Measurements from ENCODE around the gene TBL1X.
"Not testable (repeated sequence)": the region's sequence is repeated elsewhere in the genome, so short reads cannot be mapped to it uniquely, and the experiment has no call there.

TBL1X gene

GRCh38 chrX:9757366-9757765 lies 292.5 kb downstream of the TBL1X start:
- Histone ChIP-seq H3K9ac (ENCODE audit: low read depth in 1 of 2, low read length in 2 of 2) (no peak overlapping the region), H3K9me3 (ENCODE audit: control insufficient read depth in 2 of 2, low read length in 2 of 2) (no peaks in the 10 kb centered on the region), H3K4me1 (ENCODE audit: control insufficient read depth in 2 of 2, insufficient read depth in 2 of 2, low read length in 2 of 2) (no peaks in the 10 kb centered on the region), H3K4me3 (ENCODE audit: low read length in 2 of 2) (no peak overlapping the region), H3K27ac (ENCODE audit: low read depth in 2 of 2, low read length in 2 of 2) (no peak overlapping the region), H3K27me3 (ENCODE audit: control insufficient read depth in 2 of 2, insufficient read depth in 2 of 2, low read length in 2 of 2) (no peaks in the 10 kb centered on the region), H3K36me3 (ENCODE audit: control insufficient read depth in 2 of 2, insufficient read depth in 2 of 2, low read length in 2 of 2) (no peaks in the 10 kb centered on the region)

DNA sequence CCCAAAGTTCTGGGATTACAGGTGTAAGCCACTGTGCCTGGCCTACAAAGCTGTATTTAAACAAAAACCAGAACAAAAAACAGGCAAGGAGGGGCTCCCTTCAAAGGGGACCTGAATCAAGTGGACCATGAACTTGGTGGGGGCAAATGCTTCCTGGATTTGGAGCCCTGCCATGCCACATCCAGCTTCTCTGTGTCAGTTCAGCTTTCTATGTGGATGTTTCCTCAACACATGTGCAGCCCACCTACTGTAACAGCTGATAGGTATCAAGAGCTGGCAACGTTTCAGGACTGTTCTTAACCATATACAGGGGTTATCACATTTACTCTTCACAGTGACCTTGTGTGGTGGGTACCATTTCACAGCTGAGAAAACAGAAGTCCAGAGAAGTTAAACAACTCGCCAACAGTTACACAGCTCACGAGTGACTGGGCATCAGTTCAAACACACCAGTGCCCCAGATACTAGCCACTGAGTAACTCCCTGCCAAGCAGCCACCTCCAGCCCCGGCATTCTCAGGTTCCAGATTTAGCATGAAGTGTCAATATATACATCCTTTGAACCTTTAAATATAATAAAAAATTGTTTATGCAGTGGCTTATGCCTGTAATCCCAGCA lies 293.3 kb downstream of the TBL1X start:
- H3K36me3 ChIP-seq (ENCODE audit: control insufficient read depth in 2 of 2, insufficient read depth in 2 of 2, low read length in 2 of 2): no peaks in the 10 kb centered on the region
- H3K27ac ChIP-seq (ENCODE audit: low read depth in 2 of 2, low read length in 2 of 2): no peak overlapping the region
- no peak overlapping the region for H3K4me3 ChIP-seq (ENCODE audit: low read length in 2 of 2)
- no peaks in the 10 kb centered on the region for H3K4me1 ChIP-seq (ENCODE audit: control insufficient read depth in 2 of 2, insufficient read depth in 2 of 2, low read length in 2 of 2)
- H3K9ac ChIP-seq (ENCODE audit: low read depth in 1 of 2, low read length in 2 of 2): no peak overlapping the region
- H3K9me3 ChIP-seq (ENCODE audit: control insufficient read depth in 2 of 2, low read length in 2 of 2): no peaks in the 10 kb centered on the region
- no peaks in the 10 kb centered on the region for H3K27me3 ChIP-seq (ENCODE audit: control insufficient read depth in 2 of 2, insufficient read depth in 2 of 2, low read length in 2 of 2)

DNA sequence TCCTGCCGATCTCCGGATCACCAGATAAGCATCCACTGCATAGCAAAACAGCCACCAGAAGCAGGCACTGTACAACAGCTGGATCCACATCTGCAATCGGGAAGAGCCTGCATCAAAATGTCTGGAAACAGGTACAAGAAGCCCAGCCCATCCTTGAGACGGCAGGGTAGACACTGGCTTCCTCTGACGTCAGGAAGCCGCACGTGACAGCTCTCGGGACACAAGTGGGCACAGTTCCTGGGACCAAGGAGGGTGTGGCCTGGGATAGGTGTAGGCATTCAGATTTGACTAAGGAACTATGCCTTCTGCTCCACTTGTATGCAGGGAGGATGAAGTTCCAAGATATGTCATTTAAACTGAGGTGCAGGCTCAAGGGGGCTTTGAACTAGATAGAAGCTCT lies 294.5 kb downstream of the TBL1X start:
- H3K27me3 ChIP-seq (ENCODE audit: control insufficient read depth in 2 of 2, insufficient read depth in 2 of 2, low read length in 2 of 2): no peaks in the 10 kb centered on the region
- no peak overlapping the region for H3K4me3 ChIP-seq (ENCODE audit: low read length in 2 of 2)
- no peak overlapping the region for H3K27ac ChIP-seq (ENCODE audit: low read depth in 2 of 2, low read length in 2 of 2)
- H3K9ac ChIP-seq (ENCODE audit: low read depth in 1 of 2, low read length in 2 of 2): no peak overlapping the region
- no peaks in the 10 kb centered on the region for H3K9me3 ChIP-seq (ENCODE audit: control insufficient read depth in 2 of 2, low read length in 2 of 2)
- no peaks in the 10 kb centered on the region for H3K4me1 ChIP-seq (ENCODE audit: control insufficient read depth in 2 of 2, insufficient read depth in 2 of 2, low read length in 2 of 2)
- H3K36me3 ChIP-seq (ENCODE audit: control insufficient read depth in 2 of 2, insufficient read depth in 2 of 2, low read length in 2 of 2): no peaks in the 10 kb centered on the region

DNA sequence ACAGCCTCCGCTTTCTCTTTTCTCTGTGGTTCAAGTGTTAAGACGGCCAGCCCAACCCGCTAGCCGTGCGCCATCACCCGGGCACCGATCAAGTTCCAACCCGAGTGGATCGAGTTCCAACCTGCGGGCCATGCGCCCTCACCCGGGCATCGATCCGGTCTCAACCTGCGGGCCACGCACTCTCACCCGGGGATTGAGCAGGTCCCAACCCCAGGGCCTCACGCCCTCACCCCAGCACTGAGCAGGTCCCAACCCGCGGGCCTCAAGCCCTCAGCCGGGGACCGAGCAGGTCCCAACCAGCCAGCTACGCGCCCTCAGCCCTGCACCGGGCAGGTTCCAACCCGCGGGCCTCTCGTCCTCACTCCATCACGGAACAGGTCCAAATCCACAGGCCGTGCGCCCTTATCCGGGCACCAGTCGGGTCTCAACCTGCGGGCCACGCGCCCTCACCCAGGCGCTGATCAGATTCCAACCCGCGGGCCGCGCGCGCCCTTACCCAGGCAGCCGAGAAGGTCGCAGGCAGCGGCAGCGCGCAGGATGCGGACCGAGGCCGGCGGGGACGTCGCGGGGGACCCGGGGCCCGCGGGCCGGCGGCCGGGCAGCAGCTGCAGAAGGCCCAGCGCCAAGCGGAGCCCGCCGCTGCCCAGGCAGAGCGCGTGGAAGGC lies 300.3 kb downstream of the TBL1X start:
- Histone ChIP-seq H3K27me3 (ENCODE audit: control insufficient read depth in 2 of 2, insufficient read depth in 2 of 2, low read length in 2 of 2) (no peaks in the 10 kb centered on the region), H3K36me3 (ENCODE audit: control insufficient read depth in 2 of 2, insufficient read depth in 2 of 2, low read length in 2 of 2) (no peaks in the 10 kb centered on the region), H3K27ac (ENCODE audit: low read depth in 2 of 2, low read length in 2 of 2) (no peak overlapping the region), H3K4me3 (ENCODE audit: low read length in 2 of 2) (no peak overlapping the region), H3K9ac (ENCODE audit: low read depth in 1 of 2, low read length in 2 of 2) (no peak overlapping the region), H3K4me1 (ENCODE audit: control insufficient read depth in 2 of 2, insufficient read depth in 2 of 2, low read length in 2 of 2) (no peaks in the 10 kb centered on the region), H3K9me3 (ENCODE audit: control insufficient read depth in 2 of 2, low read length in 2 of 2) (no peaks in the 10 kb centered on the region)

DNA sequence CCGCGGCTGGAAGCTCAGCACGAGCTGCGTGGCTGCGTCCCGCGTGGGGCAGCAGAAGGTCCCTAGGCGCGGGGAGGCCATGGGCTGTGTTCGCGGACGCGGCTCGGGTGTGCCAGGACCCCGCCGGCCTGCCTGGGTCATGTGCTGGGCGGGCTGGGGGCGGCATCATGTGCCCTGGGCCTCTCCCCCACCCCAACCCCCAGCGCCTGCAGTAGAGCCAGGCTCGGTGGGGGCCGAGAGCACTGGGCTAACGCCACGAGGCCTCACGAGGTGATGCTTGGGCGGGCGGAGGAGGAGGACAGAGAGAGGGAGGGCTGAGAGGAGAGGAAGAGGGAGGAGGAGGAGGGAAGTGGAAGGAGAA lies 300.9 kb downstream of the TBL1X start, which contains the start of gene GPR143:
Gene GPR143, minus strand, starts transcription at position 111 of the 361 bp plus-strand sequence. Its CDS starts 30 bp downstream, at position 81.
- H3K4me1 ChIP-seq (ENCODE audit: control insufficient read depth in 2 of 2, insufficient read depth in 2 of 2, low read length in 2 of 2): no peaks in the 10 kb centered on the region
- no peaks in the 10 kb centered on the region for H3K9me3 ChIP-seq (ENCODE audit: control insufficient read depth in 2 of 2, low read length in 2 of 2)
- no peaks in the 10 kb centered on the region for H3K36me3 ChIP-seq (ENCODE audit: control insufficient read depth in 2 of 2, insufficient read depth in 2 of 2, low read length in 2 of 2)
- no peak within 1 kb of the TSS for H3K4me3 ChIP-seq (ENCODE audit: low read length in 2 of 2)
- no peak within 1 kb of the TSS for H3K9ac ChIP-seq (ENCODE audit: low read depth in 1 of 2, low read length in 2 of 2)
- no peak within 1 kb of the TSS for H3K27ac ChIP-seq (ENCODE audit: low read depth in 2 of 2, low read length in 2 of 2)
- H3K27me3 ChIP-seq (ENCODE audit: control insufficient read depth in 2 of 2, insufficient read depth in 2 of 2, low read length in 2 of 2): no peaks in the 10 kb centered on the region

DNA sequence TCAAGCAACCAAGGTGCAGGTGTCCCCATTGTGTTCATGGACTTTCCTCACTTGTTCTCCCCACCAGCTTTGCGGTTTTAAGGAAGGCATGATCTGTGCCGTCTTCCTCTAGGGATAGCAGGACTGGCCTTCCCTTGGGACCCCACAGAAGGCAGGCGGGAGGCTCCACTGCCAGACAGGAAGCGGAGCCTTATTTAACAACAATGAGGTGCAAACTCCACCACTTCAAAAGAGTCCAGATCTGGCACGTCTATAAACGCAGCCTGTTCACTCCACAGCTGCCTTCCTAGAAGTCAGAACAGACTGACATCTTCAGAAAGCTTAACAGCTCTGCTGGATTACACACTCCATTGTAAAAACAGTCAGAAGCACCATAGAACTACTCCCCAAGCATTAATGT lies 302.5 kb downstream of the TBL1X start:
- Histone ChIP-seq H3K4me1 (ENCODE audit: control insufficient read depth in 2 of 2, insufficient read depth in 2 of 2, low read length in 2 of 2) (no peaks in the 10 kb centered on the region), H3K9ac (ENCODE audit: low read depth in 1 of 2, low read length in 2 of 2) (no peak overlapping the region)

GRCh38 chrX:9768321-9768839 lies 303.5 kb downstream of the TBL1X start:
- not testable (repeated sequence) for H3K36me3 ChIP-seq (ENCODE audit: control insufficient read depth in 2 of 2, insufficient read depth in 2 of 2, low read length in 2 of 2); H3K27ac ChIP-seq (ENCODE audit: low read depth in 2 of 2, low read length in 2 of 2); H3K9me3 ChIP-seq (ENCODE audit: control insufficient read depth in 2 of 2, low read length in 2 of 2); H3K27me3 ChIP-seq (ENCODE audit: control insufficient read depth in 2 of 2, insufficient read depth in 2 of 2, low read length in 2 of 2); H3K9ac ChIP-seq (ENCODE audit: low read depth in 1 of 2, low read length in 2 of 2); H3K4me1 ChIP-seq (ENCODE audit: control insufficient read depth in 2 of 2, insufficient read depth in 2 of 2, low read length in 2 of 2); H3K4me3 ChIP-seq (ENCODE audit: low read length in 2 of 2)

More for the DNA sequence above, 302.5 kb downstream of the TBL1X start:
- Histone ChIP-seq H3K36me3 (ENCODE audit: control insufficient read depth in 2 of 2, insufficient read depth in 2 of 2, low read length in 2 of 2) (no peaks in the 10 kb centered on the region), H3K4me3 (ENCODE audit: low read length in 2 of 2) (no peak overlapping the region), H3K9me3 (ENCODE audit: control insufficient read depth in 2 of 2, low read length in 2 of 2) (no peaks in the 10 kb centered on the region), H3K27ac (ENCODE audit: low read depth in 2 of 2, low read length in 2 of 2) (no peak overlapping the region), H3K27me3 (ENCODE audit: control insufficient read depth in 2 of 2, insufficient read depth in 2 of 2, low read length in 2 of 2) (no peaks in the 10 kb centered on the region)

GRCh38 chrX:9770319-9770718 lies 305.5 kb downstream of the TBL1X start:
- no peak overlapping the region for H3K27ac ChIP-seq (ENCODE audit: low read depth in 2 of 2, low read length in 2 of 2)
- H3K9ac ChIP-seq (ENCODE audit: low read depth in 1 of 2, low read length in 2 of 2): no peak overlapping the region
- no peaks in the 10 kb centered on the region for H3K9me3 ChIP-seq (ENCODE audit: control insufficient read depth in 2 of 2, low read length in 2 of 2)
- H3K27me3 ChIP-seq (ENCODE audit: control insufficient read depth in 2 of 2, insufficient read depth in 2 of 2, low read length in 2 of 2): peaks cover 0 to under 1% of the 10 kb centered on the region in 2 donors
- H3K4me1 ChIP-seq (ENCODE audit: control insufficient read depth in 2 of 2, insufficient read depth in 2 of 2, low read length in 2 of 2): no peaks in the 10 kb centered on the region
- no peaks in the 10 kb centered on the region for H3K36me3 ChIP-seq (ENCODE audit: control insufficient read depth in 2 of 2, insufficient read depth in 2 of 2, low read length in 2 of 2)
- H3K4me3 ChIP-seq (ENCODE audit: low read length in 2 of 2): no peak overlapping the region

DNA sequence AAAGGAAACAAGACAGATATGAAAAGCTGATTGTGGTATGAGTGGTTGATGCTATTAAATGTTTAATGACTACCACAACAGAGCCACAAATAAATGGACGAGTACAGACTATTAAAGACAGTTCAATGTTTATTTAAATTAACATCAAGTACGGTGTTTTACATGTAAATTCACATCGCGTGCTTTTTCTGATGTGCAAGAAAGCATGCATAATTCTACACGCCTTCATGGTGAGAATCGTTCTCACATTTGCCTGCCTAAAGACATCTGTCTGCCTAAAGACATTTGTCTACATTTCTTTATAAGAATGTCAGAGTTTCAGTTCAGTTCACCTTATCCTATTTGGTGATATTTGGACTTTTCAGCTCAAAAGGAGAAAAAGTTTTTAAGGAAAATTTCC lies 308.1 kb downstream of the TBL1X start:
- H3K9ac ChIP-seq (ENCODE audit: low read depth in 1 of 2, low read length in 2 of 2): no peak overlapping the region
- no peaks in the 10 kb centered on the region for H3K36me3 ChIP-seq (ENCODE audit: control insufficient read depth in 2 of 2, insufficient read depth in 2 of 2, low read length in 2 of 2)
- H3K9me3 ChIP-seq (ENCODE audit: control insufficient read depth in 2 of 2, low read length in 2 of 2): no peaks in the 10 kb centered on the region
- H3K4me3 ChIP-seq (ENCODE audit: low read length in 2 of 2): no peak overlapping the region
- peaks cover 0 to 3% of the 10 kb centered on the region in 2 donors for H3K27me3 ChIP-seq (ENCODE audit: control insufficient read depth in 2 of 2, insufficient read depth in 2 of 2, low read length in 2 of 2)
- no peak overlapping the region for H3K27ac ChIP-seq (ENCODE audit: low read depth in 2 of 2, low read length in 2 of 2)
- H3K4me1 ChIP-seq (ENCODE audit: control insufficient read depth in 2 of 2, insufficient read depth in 2 of 2, low read length in 2 of 2): no peaks in the 10 kb centered on the region

- H3K27ac ChIP-seq (ENCODE audit: low read depth in 2 of 2, low read length in 2 of 2): no peak overlapping the region
- no peak overlapping the region for H3K4me3 ChIP-seq (ENCODE audit: low read length in 2 of 2)
- H3K4me1 ChIP-seq (ENCODE audit: control insufficient read depth in 2 of 2, insufficient read depth in 2 of 2, low read length in 2 of 2): no peaks in the 10 kb centered on the region
- H3K9ac ChIP-seq (ENCODE audit: low read depth in 1 of 2, low read length in 2 of 2): no peak overlapping the region
- H3K27me3 ChIP-seq (ENCODE audit: control insufficient read depth in 2 of 2, insufficient read depth in 2 of 2, low read length in 2 of 2): peaks cover 0 to 3% of the 10 kb centered on the region in 2 donors
- H3K9me3 ChIP-seq (ENCODE audit: control insufficient read depth in 2 of 2, low read length in 2 of 2): no peaks in the 10 kb centered on the region
- H3K36me3 ChIP-seq (ENCODE audit: control insufficient read depth in 2 of 2, insufficient read depth in 2 of 2, low read length in 2 of 2): no peaks in the 10 kb centered on the region
These were observed 311.1 kb downstream of the TBL1X start for GRCh38 chrX:9775930-9776329.
